Measurements from ENCODE around the gene CEMIP. TPM values are rescaled to one million over a fixed set of nuclear protein-coding genes. Genes with fewer than 3 reads are reported as not detected.

Gene CEMIP
- total and polyA plus RNA-seq, 7 experiments from 2014 or later: 0.02 TPM; not detected in 6

DNA sequence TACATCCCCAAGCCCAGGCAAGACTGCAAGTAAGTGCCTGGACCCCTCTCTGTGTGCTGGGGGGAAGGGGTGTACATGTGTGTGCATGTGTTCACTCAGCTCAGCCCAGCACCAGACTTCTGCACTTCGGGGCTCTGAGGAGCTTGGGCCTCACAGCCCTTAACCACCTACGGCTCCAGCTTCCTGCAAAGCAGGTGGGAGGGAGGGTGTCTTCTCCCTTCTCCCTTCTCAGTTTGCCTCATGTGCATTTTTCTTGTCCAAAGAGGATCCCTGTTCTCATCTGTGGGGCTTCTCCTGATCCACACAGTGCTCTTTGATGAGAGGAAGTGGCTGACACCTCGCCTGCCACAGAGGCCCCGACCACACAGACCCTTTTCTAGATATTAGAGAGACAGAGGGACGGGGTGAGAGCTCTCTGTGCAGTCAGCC, 141.1 kb downstream of the CEMIP start:
- CTCF ChIA-PET: no interaction called here
- H3K4me3 ChIP-seq (ENCODE audit: low read length): no peak overlapping the region
- no peaks in the 10 kb centered on the region for H3K27me3 ChIP-seq (ENCODE audit: control insufficient read depth in 2 of 2, insufficient read depth in 2 of 2, low read length in 2 of 2)
- no peak overlapping the region for H3K27ac ChIP-seq (ENCODE audit: low read depth, low read length)
- Mint-ChIP-seq H3K4me1 (peaks cover 9 to 17% (median 13%) of the 10 kb centered on the region in 7 donors), H3K36me3 (peaks cover 0 to 27% (median 9%) of the 10 kb centered on the region in 5 donors), H3K27ac (no peak overlapping the region), H3K9me3 (peaks cover 0 to 1% (median 0%) of the 10 kb centered on the region in 11 donors), H3K27me3 (no peaks in the 10 kb centered on the region), H3K4me3 (no peak overlapping the region)
- ATAC-seq (peak; percentile 42), DNase-seq (no peak)
- no peaks in the 10 kb centered on the region for H3K9me3 ChIP-seq (ENCODE audit: control insufficient read depth in 2 of 3, low read length in 3 of 3)
- intact Hi-C loops (cut with micrococcal nuclease): no loop called here
- peaks cover 10 to 13% of the 10 kb centered on the region in 2 donors for H3K4me1 ChIP-seq (ENCODE audit: control insufficient read depth in 2 of 2, insufficient read depth in 2 of 2, low read length in 2 of 2)
- peaks cover 0 to 9% (median 0%) of the 10 kb centered on the region in 3 experiments for H3K36me3 ChIP-seq (ENCODE audit: control insufficient read depth in 2 of 3, insufficient read depth in 3 of 3, low read length in 3 of 3)
- POLR2A ChIA-PET: no interaction called here

DNA sequence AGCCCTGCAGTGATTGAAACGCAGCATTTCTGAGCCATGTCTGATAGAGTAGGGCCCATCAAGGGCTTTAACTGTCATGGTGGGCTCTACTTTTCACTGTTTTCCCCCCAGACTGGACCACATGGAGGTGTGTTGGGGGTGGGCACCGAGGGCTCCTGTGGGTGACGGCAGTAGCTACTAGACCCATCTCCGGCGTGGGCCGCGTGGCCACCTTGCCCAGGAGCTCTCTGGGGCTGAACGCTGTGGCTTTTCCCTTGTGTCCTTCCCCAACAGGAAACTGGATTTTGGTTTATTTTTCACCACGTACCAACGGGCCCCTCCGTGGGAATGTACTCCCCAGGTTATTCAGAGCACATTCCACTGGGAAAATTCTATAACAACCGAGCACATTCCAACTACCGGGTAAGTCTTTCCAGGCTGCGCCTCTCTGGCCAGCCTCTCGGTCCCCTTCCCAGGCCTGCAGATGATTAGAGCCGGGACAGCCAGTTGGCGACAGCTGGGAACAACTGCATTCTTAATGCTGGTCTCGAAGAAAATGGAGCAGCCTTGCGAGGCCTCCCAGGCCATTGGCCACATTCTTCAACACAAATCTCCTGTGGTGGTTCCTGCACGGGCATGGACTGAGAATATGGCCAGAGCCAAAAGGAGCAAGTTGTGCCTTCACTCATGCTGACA, 142.7 kb downstream of the CEMIP start:
- peaks cover 0 to 31% (median 12%) of the 10 kb centered on the region in 5 donors for H3K36me3 Mint-ChIP-seq
- H3K27ac Mint-ChIP-seq: no peak overlapping the region
- Histone ChIP-seq H3K36me3 (ENCODE audit: control insufficient read depth in 2 of 3, insufficient read depth in 3 of 3, low read length in 3 of 3) (peaks cover 0 to 13% (median 0%) of the 10 kb centered on the region in 3 experiments), H3K27ac (ENCODE audit: low read depth, low read length) (no peak overlapping the region), H3K9me3 (ENCODE audit: control insufficient read depth in 2 of 3, low read length in 3 of 3) (no peaks in the 10 kb centered on the region), H3K4me1 (ENCODE audit: control insufficient read depth in 2 of 2, insufficient read depth in 2 of 2, low read length in 2 of 2) (peaks cover 10 to 13% of the 10 kb centered on the region in 2 donors), H3K4me3 (ENCODE audit: low read length) (no peak overlapping the region), H3K27me3 (ENCODE audit: control insufficient read depth in 2 of 2, insufficient read depth in 2 of 2, low read length in 2 of 2) (no peaks in the 10 kb centered on the region)
- CTCF ChIA-PET: no interaction called here
- H3K9me3 Mint-ChIP-seq: peaks cover 0 to 1% (median 0%) of the 10 kb centered on the region in 11 donors
- DNase-seq (no peak), ATAC-seq (no peak)
- H3K4me3 Mint-ChIP-seq: no peak overlapping the region
- H3K4me1 Mint-ChIP-seq: peaks cover 9 to 19% (median 13%) of the 10 kb centered on the region in 7 donors
- POLR2A ChIA-PET: no interaction called here
- intact Hi-C loops (cut with micrococcal nuclease): no loop called here
- H3K27me3 Mint-ChIP-seq: no peaks in the 10 kb centered on the region

DNA sequence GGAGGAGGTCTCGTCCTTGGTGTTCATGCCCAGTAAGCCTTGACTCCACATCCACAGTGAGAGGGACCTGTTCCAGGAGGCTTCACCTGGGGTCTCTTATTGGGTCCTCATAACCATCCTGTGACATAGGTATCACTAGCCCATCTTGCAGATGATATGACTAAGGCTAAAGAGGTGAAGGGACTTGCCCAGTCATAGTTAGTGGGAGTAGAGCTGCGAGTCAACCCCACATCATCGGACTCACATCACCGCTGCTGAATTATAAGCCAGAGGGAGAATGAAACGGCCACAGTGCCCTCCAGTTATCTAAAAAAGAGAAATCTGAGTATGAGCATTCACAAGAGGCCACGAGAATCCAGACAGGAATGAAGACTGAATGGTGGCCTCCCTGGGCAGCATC, 144.5 kb downstream of the CEMIP start:
- no peak for ATAC-seq
- H3K36me3 Mint-ChIP-seq: peaks cover 0 to 35% (median 12%) of the 10 kb centered on the region in 5 donors
- no peaks in the 10 kb centered on the region for H3K9me3 ChIP-seq (ENCODE audit: control insufficient read depth in 2 of 3, low read length in 3 of 3)
- no peaks in the 10 kb centered on the region for H3K27me3 Mint-ChIP-seq
- H3K4me1 Mint-ChIP-seq: peaks cover 9 to 19% (median 13%) of the 10 kb centered on the region in 7 donors
- H3K27ac Mint-ChIP-seq: no peak overlapping the region
- no peaks in the 10 kb centered on the region for H3K9me3 Mint-ChIP-seq
- ChIA-PET POLR2A (no interaction called here), CTCF (no interaction called here)
- no peak overlapping the region for H3K27ac ChIP-seq (ENCODE audit: low read depth, low read length)
- peaks cover 0 to 13% (median 0%) of the 10 kb centered on the region in 3 experiments for H3K36me3 ChIP-seq (ENCODE audit: control insufficient read depth in 2 of 3, insufficient read depth in 3 of 3, low read length in 3 of 3)
- no peaks in the 10 kb centered on the region for H3K27me3 ChIP-seq (ENCODE audit: control insufficient read depth in 2 of 2, insufficient read depth in 2 of 2, low read length in 2 of 2)
- intact Hi-C loops (cut with micrococcal nuclease): no loop called here
- DNase-seq: no peak
- H3K4me3 ChIP-seq (ENCODE audit: low read length): no peak overlapping the region
- no peak overlapping the region for H3K4me3 Mint-ChIP-seq
- peaks cover 10 to 13% of the 10 kb centered on the region in 2 donors for H3K4me1 ChIP-seq (ENCODE audit: control insufficient read depth in 2 of 2, insufficient read depth in 2 of 2, low read length in 2 of 2)

DNA sequence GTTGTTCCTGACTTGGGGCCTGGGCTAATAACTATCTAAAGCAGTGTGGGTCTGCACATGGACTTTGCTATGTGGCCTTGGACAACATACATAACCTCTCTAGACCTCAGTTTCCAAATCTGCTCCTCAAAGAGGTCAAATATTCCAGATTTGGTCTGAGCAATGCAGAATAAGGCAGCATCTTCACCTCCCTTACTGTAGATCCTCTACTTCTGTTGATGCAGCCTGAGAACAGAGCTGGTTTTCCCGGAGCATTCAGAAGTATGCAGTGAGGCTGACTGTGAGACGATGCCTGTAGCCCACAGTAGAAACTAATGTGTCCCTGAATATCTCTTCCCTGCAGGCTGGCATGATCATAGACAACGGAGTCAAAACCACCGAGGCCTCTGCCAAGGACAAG, 145.1 kb downstream of the CEMIP start:
- Histone ChIP-seq H3K36me3 (ENCODE audit: control insufficient read depth in 2 of 3, insufficient read depth in 3 of 3, low read length in 3 of 3) (peaks cover 0 to 13% (median 0%) of the 10 kb centered on the region in 3 experiments), H3K9me3 (ENCODE audit: control insufficient read depth in 2 of 3, low read length in 3 of 3) (no peaks in the 10 kb centered on the region), H3K27me3 (ENCODE audit: control insufficient read depth in 2 of 2, insufficient read depth in 2 of 2, low read length in 2 of 2) (no peaks in the 10 kb centered on the region), H3K4me3 (ENCODE audit: low read length) (no peak overlapping the region), H3K27ac (ENCODE audit: low read depth, low read length) (no peak overlapping the region), H3K4me1 (ENCODE audit: control insufficient read depth in 2 of 2, insufficient read depth in 2 of 2, low read length in 2 of 2) (peaks cover 10 to 13% of the 10 kb centered on the region in 2 donors)
- H3K27ac Mint-ChIP-seq: no peak overlapping the region
- DNase-seq (no peak), ATAC-seq (no peak)
- POLR2A ChIA-PET: no interaction called here
- peaks cover 0 to 40% (median 12%) of the 10 kb centered on the region in 5 donors for H3K36me3 Mint-ChIP-seq
- intact Hi-C loops (cut with micrococcal nuclease): no loop called here
- H3K27me3 Mint-ChIP-seq: no peaks in the 10 kb centered on the region
- H3K9me3 Mint-ChIP-seq: no peaks in the 10 kb centered on the region
- peaks cover 9 to 19% (median 13%) of the 10 kb centered on the region in 7 donors for H3K4me1 Mint-ChIP-seq
- H3K4me3 Mint-ChIP-seq: no peak overlapping the region
- CTCF ChIA-PET: no interaction called here

DNA sequence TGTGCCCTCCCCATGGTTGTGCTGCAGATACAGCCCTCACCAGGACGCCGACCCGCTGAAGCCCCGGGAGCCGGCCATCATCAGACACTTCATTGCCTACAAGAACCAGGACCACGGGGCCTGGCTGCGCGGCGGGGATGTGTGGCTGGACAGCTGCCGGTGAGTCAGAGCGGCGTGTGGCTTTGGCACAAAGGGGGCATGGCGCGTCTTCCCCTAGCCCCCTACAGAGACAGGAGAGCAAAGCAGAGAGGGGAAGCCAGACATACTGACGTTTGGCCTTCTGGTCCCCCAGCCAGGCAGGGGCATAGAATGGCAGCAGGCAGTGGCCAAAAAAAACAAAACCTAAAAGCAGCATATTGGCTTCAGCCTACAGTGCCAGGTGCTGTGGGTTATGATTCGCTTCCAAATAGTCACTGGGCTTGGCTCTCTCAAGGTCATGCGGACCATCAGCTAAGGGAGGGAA, 146.5 kb downstream of the CEMIP start:
- Mint-ChIP-seq H3K27me3 (no peaks in the 10 kb centered on the region), H3K9me3 (no peaks in the 10 kb centered on the region), H3K4me3 (no peak overlapping the region), H3K36me3 (peaks cover 0 to 49% (median 18%) of the 10 kb centered on the region in 5 donors), H3K27ac (no peak overlapping the region), H3K4me1 (peaks cover 4 to 16% (median 9%) of the 10 kb centered on the region in 7 donors)
- no peak overlapping the region for H3K27ac ChIP-seq (ENCODE audit: low read depth, low read length)
- intact Hi-C loops (cut with micrococcal nuclease): no loop called here
- no peaks in the 10 kb centered on the region for H3K9me3 ChIP-seq (ENCODE audit: control insufficient read depth in 2 of 3, low read length in 3 of 3)
- no peaks in the 10 kb centered on the region for H3K27me3 ChIP-seq (ENCODE audit: control insufficient read depth in 2 of 2, insufficient read depth in 2 of 2, low read length in 2 of 2)
- no peak overlapping the region for H3K4me3 ChIP-seq (ENCODE audit: low read length)
- no peak for ATAC-seq
- H3K4me1 ChIP-seq (ENCODE audit: control insufficient read depth in 2 of 2, insufficient read depth in 2 of 2, low read length in 2 of 2): peaks cover 6 to 9% of the 10 kb centered on the region in 2 donors
- DNase-seq: no peak
- peaks cover 0 to 13% (median 0%) of the 10 kb centered on the region in 3 experiments for H3K36me3 ChIP-seq (ENCODE audit: control insufficient read depth in 2 of 3, insufficient read depth in 3 of 3, low read length in 3 of 3)
- CTCF ChIA-PET: no interaction called here
- POLR2A ChIA-PET: no interaction called here

DNA sequence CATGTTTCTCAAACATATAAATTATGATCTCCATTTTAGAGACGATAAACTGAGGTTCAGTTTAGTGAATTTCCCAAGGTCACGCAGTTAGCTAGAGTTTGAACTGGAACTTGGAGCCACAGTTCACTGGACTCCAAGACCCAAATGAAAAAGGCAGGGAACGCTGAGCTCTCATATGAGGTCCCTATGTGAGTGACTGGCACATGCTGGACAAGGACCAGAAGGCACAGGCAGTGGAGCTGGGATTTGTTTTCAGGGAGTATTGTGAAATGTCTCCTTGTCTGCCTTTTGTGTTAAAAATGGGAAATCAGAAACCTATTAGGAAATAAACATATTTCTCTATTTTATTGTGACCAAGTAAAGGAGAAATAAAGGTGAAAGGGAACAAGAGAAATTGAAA, 147.0 kb downstream of the CEMIP start:
- Histone ChIP-seq H3K4me1 (ENCODE audit: control insufficient read depth in 2 of 2, insufficient read depth in 2 of 2, low read length in 2 of 2) (peaks cover 1 to 4% of the 10 kb centered on the region in 2 donors), H3K27ac (ENCODE audit: low read depth, low read length) (no peak overlapping the region), H3K27me3 (ENCODE audit: control insufficient read depth in 2 of 2, insufficient read depth in 2 of 2, low read length in 2 of 2) (no peaks in the 10 kb centered on the region), H3K36me3 (ENCODE audit: control insufficient read depth in 2 of 3, insufficient read depth in 3 of 3, low read length in 3 of 3) (peaks cover 0 to 13% (median 0%) of the 10 kb centered on the region in 3 experiments), H3K4me3 (ENCODE audit: low read length) (no peak overlapping the region), H3K9me3 (ENCODE audit: control insufficient read depth in 2 of 3, low read length in 3 of 3) (no peaks in the 10 kb centered on the region)
- intact Hi-C loops (cut with micrococcal nuclease): no loop called here
- Mint-ChIP-seq H3K36me3 (peaks cover 0 to 54% (median 19%) of the 10 kb centered on the region in 5 donors), H3K27me3 (no peaks in the 10 kb centered on the region), H3K9me3 (no peaks in the 10 kb centered on the region), H3K27ac (no peak overlapping the region), H3K4me1 (peaks cover 0 to 13% (median 4%) of the 10 kb centered on the region in 7 donors), H3K4me3 (no peak overlapping the region)
- DNase-seq (no peak), ATAC-seq (no peak)
- CTCF ChIA-PET: no interaction called here
- POLR2A ChIA-PET: no interaction called here

DNA sequence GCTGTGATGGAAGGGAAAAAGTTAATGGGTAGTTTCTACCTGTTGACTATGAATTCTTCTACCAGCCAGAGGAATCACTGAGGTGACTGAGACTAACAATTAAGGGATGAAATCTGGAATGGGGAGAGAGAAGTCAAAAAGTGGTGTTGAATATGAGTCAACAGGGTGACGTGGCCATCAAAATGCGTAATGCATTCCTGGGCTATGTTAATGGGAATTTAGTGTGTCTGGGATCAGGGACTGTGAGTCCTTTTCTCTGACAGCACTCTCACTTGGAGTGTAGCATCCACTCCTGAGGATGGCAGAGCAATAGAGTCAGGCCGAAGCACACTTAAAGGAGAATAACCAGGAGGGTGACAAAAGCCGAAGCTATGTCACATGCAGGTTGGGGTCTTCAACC, 150.1 kb downstream of the CEMIP start:
- no peak overlapping the region for H3K4me3 ChIP-seq (ENCODE audit: low read length)
- ChIA-PET POLR2A (no interaction called here), CTCF (no interaction called here)
- H3K4me1 ChIP-seq (ENCODE audit: control insufficient read depth in 2 of 2, insufficient read depth in 2 of 2, low read length in 2 of 2): no peaks in the 10 kb centered on the region
- ATAC-seq (no peak), DNase-seq (no peak)
- Mint-ChIP-seq H3K4me1 (peaks cover 0 to 4% (median 0%) of the 10 kb centered on the region in 7 donors), H3K27me3 (no peaks in the 10 kb centered on the region), H3K9me3 (no peaks in the 10 kb centered on the region), H3K36me3 (peaks cover 0 to 40% (median 14%) of the 10 kb centered on the region in 5 donors), H3K27ac (no peak overlapping the region), H3K4me3 (no peak overlapping the region)
- H3K36me3 ChIP-seq (ENCODE audit: control insufficient read depth in 2 of 3, insufficient read depth in 3 of 3, low read length in 3 of 3): peaks cover 0 to 9% (median 0%) of the 10 kb centered on the region in 3 experiments
- H3K27me3 ChIP-seq (ENCODE audit: control insufficient read depth in 2 of 2, insufficient read depth in 2 of 2, low read length in 2 of 2): no peaks in the 10 kb centered on the region
- H3K9me3 ChIP-seq (ENCODE audit: control insufficient read depth in 2 of 3, low read length in 3 of 3): no peaks in the 10 kb centered on the region
- intact Hi-C loops (cut with micrococcal nuclease): no loop called here
- H3K27ac ChIP-seq (ENCODE audit: low read depth, low read length): no peak overlapping the region

Measured in naive thymus-derived CD4-positive, alpha-beta T cell (primary cell).